Hematopoietic multipotent progenitor cell treated with erythropoietin and hydrocortisone succinate and interleukin-3 and kit ligand, for 6 days (in vitro differentiated cells): Measurements from ENCODE around the gene IGSF23.
"Not testable (repeated sequence)": the region's sequence is repeated elsewhere in the genome, so short reads cannot be mapped to it uniquely, and the experiment has no call there.

ENCODE experiments used
- DNase-seq: peaks from one replicate; pipeline ENCODE4 v3.0.0-alpha.2; 2015

The IGSF23 gene

GRCh38 chr19:44668985-44669764 is 55.8 kb downstream of the IGSF23 start:
- DNase-seq, result no peak

DNA sequence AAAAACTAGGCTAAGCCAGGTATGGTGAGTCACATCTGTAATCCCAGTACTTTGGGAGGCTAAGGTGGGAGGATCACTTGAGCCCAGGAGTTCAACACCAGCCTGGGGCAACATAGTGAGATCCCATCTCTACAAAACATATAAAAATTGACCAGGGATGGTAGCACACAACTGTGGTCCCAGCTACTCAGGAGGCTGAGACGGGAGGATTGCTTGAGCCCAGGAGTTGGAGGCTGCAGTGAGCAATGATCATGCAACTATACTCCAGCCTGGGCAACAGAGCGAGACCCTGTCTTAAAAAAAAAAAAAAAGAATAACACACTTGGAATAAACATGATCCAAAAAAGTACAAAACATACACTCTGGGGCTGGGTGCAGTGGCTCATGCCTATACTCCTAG is 56.7 kb downstream of the IGSF23 start:
- DNase-seq, result not testable (repeated sequence)

- no peak for DNase-seq
These were observed 58.0 kb downstream of the IGSF23 start, which contains the start of gene CEACAM19 for GRCh38 chr19:44671400-44671799. Gene CEACAM19, plus strand, starts transcription at chr19:44671482. Its CDS starts 450 bp downstream, at chr19:44671932.

- no peak for DNase-seq
These were observed 58.9 kb downstream of the IGSF23 start for GRCh38 chr19:44672226-44672625.

DNA sequence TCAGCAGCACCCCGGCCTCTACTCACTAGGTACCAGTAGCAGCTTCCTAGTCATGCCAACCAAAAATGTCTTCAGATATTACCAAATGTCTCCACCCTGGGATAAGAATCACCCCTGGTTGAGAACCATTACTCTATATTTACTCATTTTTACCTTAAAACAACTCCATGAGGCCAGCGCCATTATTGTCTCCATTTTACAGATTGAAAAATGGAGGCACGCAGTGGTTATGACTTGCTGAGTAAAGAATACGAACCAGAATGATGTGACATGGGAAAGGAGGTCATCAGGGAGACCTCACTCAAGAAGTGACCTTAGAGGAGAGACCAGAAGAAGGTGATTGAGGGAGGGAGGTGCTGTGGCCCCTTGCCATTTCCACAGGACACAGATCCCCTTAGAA is 60.1 kb downstream of the IGSF23 start:
- DNase-seq, result no peak

- no peak for DNase-seq
These were observed 62.2 kb downstream of the IGSF23 start for GRCh38 chr19:44675521-44675920.

DNA sequence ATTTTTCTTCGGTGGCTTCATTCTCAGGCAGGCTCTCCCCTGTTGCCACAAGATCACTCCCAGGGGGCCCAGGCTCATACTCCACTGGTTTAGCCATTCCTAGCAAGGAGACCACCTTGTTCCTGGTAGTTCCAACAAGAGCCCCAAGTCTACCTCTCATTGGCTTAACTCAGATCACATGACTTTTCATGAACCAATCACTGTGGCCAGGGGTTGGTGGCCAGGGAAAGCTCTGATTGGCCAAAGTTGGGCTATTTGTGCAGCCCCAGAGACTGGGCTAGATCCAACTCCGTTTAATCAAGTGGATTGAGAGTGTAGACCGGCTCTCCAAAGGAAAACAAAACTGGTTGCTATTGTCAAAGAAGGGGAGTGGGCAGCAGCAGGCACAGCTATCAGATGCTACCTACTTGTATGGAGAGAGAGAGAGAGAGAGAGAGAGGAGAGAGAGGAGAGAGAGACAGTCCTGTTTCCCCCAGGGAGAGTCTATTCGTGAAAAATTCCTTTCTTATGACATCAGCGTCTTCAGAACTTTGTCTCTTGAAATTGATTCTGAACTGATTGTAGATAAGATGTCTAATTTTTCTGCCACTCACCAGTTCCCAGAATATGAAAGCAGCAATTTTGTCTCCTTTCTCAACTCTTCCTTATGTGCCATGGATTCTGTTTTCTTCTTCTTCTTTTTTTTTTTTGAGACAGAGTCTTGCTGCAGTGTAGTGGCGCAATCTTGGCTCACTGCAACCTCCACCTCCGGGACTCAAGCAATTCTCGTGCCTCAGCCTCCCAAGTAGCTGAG is 63.9 kb downstream of the IGSF23 start:
- no peak for DNase-seq

- no peak for DNase-seq
These were observed 67.2 kb downstream of the IGSF23 start for GRCh38 chr19:44680536-44680935.

- no peak for DNase-seq
These were observed 68.8 kb downstream of the IGSF23 start for GRCh38 chr19:44681992-44682790.

DNA sequence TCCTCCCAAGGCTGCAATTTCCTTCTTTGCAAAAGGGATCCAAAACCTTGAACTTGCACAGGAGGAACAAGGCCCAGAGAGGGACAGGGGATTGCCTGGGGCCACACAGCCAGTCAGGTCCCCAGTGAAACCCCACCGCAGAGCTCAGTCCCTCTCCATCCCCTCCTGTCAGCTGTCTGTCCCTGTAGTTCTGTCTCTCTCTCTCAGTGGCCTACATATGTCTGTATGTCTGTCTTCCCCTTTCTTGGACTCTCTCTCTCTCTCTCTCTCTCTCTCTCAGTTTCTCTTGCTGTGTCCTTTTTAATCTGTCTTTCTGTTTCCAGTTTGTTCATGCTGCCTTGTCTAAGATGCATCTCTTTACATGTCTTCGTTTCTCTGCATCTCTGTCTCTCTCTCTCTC is 69.4 kb downstream of the IGSF23 start:
- no peak for DNase-seq

DNA sequence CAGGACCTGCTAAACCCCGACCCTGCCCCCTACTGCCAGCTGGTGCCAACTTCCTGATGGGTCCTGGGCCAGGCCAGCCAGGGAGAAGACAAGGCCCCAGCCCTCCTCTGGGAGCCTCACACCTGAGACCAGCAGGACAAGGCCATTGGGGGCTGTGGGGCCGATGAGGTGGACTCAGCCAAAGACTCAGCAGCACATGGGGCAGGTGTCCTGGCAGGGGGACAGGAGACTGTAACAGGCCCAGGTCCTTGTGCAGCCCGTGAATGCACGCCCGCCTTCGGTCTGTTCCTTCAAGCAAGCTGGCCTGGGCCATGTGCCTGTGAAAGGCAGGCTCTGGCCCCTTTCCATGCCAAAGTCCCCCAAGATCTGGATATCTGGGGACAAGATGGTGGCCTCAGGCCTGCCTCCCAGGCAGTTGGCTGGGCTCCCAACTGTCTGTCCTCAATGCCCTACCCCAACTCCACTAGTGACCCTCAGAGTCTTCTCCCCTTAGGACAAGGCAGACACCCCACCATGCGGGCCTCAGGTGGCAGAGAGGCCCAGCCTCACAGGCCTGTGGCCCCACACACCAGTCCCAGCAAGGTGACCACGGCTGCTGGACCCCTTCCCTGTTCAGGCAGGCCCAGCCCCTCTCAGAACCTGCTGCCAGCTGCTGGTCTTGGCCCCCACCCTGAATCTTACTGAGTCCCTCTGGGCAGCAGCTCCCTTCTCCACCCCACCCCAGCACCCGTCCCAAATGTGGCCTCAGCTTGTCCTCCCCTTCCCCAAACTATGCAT is 70.3 kb downstream of the IGSF23 start:
- no peak for DNase-seq

DNA sequence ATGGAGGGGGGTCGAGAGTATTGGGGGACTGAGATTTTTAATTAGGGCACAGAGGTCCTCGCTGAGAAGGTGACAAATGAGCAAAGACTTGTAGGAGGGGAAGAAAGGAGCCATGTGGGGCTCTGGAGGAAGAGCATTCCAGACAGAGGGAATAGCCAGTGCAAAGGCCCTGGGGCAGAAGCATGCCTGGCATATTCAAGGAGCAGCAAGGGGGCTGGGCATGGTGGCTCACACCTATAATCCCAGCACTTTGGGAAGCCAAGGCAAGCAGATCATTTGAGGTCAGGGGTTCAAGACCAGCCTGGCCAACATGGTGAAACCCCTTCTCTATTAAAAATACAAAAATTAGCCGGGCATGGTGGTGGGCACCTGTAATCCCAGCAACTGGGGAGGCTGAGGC is 71.0 kb downstream of the IGSF23 start:
- not testable (repeated sequence) for DNase-seq

DNA sequence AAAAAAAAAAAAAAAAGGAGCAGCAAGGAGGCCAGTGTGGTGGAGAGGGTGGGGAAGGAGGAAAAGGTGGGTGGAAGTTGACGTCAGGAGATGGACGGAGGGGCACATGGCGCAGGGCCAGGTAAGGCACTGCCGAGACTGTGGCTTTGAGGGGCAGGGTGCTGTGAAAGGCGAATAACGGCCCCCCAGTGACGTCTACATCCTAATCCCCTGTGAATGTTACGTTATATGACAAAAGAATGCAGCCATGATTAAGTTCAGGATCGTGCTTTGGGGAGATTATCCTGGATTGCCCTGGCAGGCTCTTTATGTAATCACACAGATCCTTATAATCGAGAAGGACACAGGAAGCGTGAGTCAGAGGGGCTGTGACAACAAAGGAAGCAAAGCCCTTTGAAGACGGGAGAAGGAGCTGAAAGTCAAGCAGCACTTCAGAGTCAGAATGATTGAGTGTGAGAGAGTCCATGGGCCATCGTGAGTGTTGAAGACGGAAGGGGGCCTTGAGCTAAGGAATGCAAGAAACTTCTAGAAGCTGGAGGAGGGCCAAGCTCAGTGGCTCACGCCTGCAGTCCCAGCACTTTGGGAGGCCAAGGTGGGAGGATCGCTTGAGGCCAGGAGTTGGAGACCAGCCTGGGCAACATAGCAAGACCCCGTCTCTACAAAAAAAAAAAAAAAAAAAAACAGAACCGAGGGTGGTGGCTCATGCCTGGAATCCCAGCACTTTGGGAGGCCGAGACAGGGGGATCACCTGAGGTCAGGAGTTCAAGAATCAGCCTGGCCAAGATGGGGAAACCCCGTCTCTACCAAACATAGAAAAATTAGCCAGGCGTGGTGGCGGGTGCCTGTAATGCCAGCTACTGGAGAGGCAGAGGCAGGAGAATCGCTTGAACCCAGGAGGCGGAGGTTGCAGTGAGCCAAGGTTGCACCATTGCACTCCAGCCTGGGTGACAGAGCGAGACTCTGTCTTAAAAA is 71.8 kb downstream of the IGSF23 start:
- peak; percentile 35 for DNase-seq

- no peak for DNase-seq
These were observed 72.5 kb downstream of the IGSF23 start for GRCh38 chr19:44685877-44686276.
